HepG2 (cell line): ENCODE results near the gene ZNG1A. TPM values are rescaled to one million over a fixed set of nuclear protein-coding genes. Genes with fewer than 3 reads are reported as not detected.
A peak's percentile ranks its signal among the peaks of the same experiment; 100 is the strongest.

Experiments
- ATAC-seq: fragments of 200-7000 bp; cut with Tn5 transposase; 3 replicates; pipeline ENCODE4 v1.9.1; 2020; ENCODE audit warnings: mild to moderate bottlenecking, moderate library complexity
- BruUV-seq: library from RNA; stranded (reverse); fragments of 400-500 nt; replicated peaks from 2 replicates; lab custom pipeline; 2021; lab: Mats Ljungman, UMichigan
- CTCF ChIA-PET: fragments of 300-600 bp; formaldehyde crosslinking; extraction: SDS; loops from one replicate; lab custom pipeline; 2021; ENCODE audit warnings: low total read pairs, inconsistent platforms, low intra/inter-chr PET ratio; lab: Yijun Ruan, JAX
- POLR2A ChIA-PET: fragments of 350-600 bp; sonication (Branson Sonifier 250); formaldehyde crosslinking; loops from one replicate; lab custom pipeline; 2020; ENCODE audit warnings: antibody characterized with exemption, inconsistent platforms; lab: Yijun Ruan, JAX
- DNase-seq: peaks from one replicate; pipeline ENCODE4 v3.0.0-alpha.2; 2015; ENCODE audit warnings: low spot score
- FAIRE-seq: peaks from 3 replicates; lab custom pipeline; 2011; peaks lifted over from hg19 to GRCh38; lab: Jason Lieb, UNC
- H2AFZ ChIP-seq: one replicate; pipeline ENCODE4 v1.6.1; 2011; ENCODE audit warnings: low read length, inconsistent platforms
- H3K27ac ChIP-seq: fragments of 300-600 bp; 3 replicates; pipeline ENCODE4 v1.8.0; 2011; ENCODE audit warnings: mixed run types, mild to moderate bottlenecking, mixed read lengths, low read length, inconsistent platforms; ENCODE audit not compliant: insufficient read depth; ENCODE audit errors: extremely low read length
- H3K27me3 ChIP-seq, 2 experiments: fragments of 200-600 bp in 1 of 2; 2 replicates in 1 of 2; 3 replicates in 1 of 2; pipeline versions ENCODE4 v1.6.0 to v1.8.0; 2011; ENCODE audit warnings: low read length in 2 of 2, mild to moderate bottlenecking in 2 of 2, moderate library complexity in 2 of 2, inconsistent platforms in 1 of 2; ENCODE audit not compliant: insufficient read depth in 2 of 2, control insufficient read depth in 1 of 2
- H3K36me3 ChIP-seq, 2 experiments: fragments of 200-600 bp in 1 of 2; replicated peaks in 1 of 2; 2 replicates in 1 of 2; 3 replicates in 1 of 2; pipeline versions ENCODE4 v1.5.1 to v1.8.0; 2011; ENCODE audit warnings: low read length in 2 of 2, inconsistent platforms in 1 of 2; ENCODE audit not compliant: insufficient read depth in 2 of 2, control insufficient read depth in 1 of 2
- H3K4me1 ChIP-seq: 2 replicates; pipeline ENCODE4 v1.5.1; 2012; ENCODE audit warnings: low read length, inconsistent platforms; ENCODE audit not compliant: insufficient read depth
- H3K4me2 ChIP-seq: 2 replicates; pipeline ENCODE4 v1.6.0; 2011; ENCODE audit warnings: low read depth, low read length, inconsistent platforms
- H3K4me3 ChIP-seq, 3 experiments: fragments of 200-600 bp in 1 of 3; sonication (generic), shearing (Covaris generic) in 1 of 3; replicated peaks in 1 of 3; 2 replicates each; pipeline ENCODE4 v1.5.1; 2011 to 2016; ENCODE audit warnings: low read length in 3 of 3, inconsistent platforms in 2 of 3, low read depth in 2 of 3, mild to moderate bottlenecking in 2 of 3, control low read depth in 1 of 3, mixed read lengths in 1 of 3; ENCODE audit not compliant: insufficient read depth in 1 of 3
- H3K79me2 ChIP-seq: one replicate; pipeline ENCODE4 v1.6.1; 2011; ENCODE audit warnings: low read length, inconsistent platforms; ENCODE audit not compliant: insufficient read depth
- H3K9ac ChIP-seq: 2 replicates; pipeline ENCODE4 v1.6.0; 2011; ENCODE audit warnings: mild to moderate bottlenecking, low read depth, low read length, inconsistent platforms; ENCODE audit not compliant: insufficient read depth
- H3K9me3 ChIP-seq: 2 replicates; pipeline ENCODE4 v1.5.1; 2012; ENCODE audit warnings: mild to moderate bottlenecking, low read length
- H4K20me1 ChIP-seq: 2 replicates; pipeline ENCODE4 v1.6.0; 2011; ENCODE audit warnings: inconsistent platforms, mild to moderate bottlenecking, low read length, moderate library complexity; ENCODE audit not compliant: insufficient read depth
- MAFF ChIP-seq: IDR thresholded peaks from 2 replicates; pipeline ENCODE4 v1.6.1; 2011; ENCODE audit warnings: low read depth, low read length, improper control_type of control experiment
- NFRKB ChIP-seq: fragments of 450-650 bp; IDR thresholded peaks from 2 replicates; pipeline ENCODE4 v1.6.1; 2017
- PHF20 ChIP-seq: sonication (generic); formaldehyde crosslinking; IDR thresholded peaks from 2 replicates; pipeline ENCODE4 v1.5.0; 2020; ENCODE audit warnings: mild to moderate bottlenecking, missing genetic modification reagents
- RBAK ChIP-seq: sonication (generic); formaldehyde crosslinking; IDR thresholded peaks from 2 replicates; pipeline ENCODE4 v1.5.1; 2020; ENCODE audit warnings: mild to moderate bottlenecking, missing genetic modification reagents
- RELA ChIP-seq: sonication (generic); formaldehyde crosslinking; IDR thresholded peaks from 2 replicates; pipeline ENCODE4 v1.4.0; 2020; ENCODE audit warnings: missing genetic modification reagents
- RORA ChIP-seq: sonication (generic); formaldehyde crosslinking; IDR thresholded peaks from 2 replicates; pipeline ENCODE4 v1.5.0; 2020; ENCODE audit warnings: mild to moderate bottlenecking, missing genetic modification reagents, moderate library complexity
- SP140L ChIP-seq: sonication (generic); formaldehyde crosslinking; IDR thresholded peaks from 2 replicates; pipeline ENCODE4 v1.4.0; 2020; ENCODE audit warnings: missing genetic modification reagents, borderline replicate concordance
- U2AF1 ChIP-seq: fragments of 200-400 bp; formaldehyde crosslinking; optimal IDR thresholded peaks from 2 replicates; pipeline ENCODE3; 2017; ENCODE audit warnings: mild to moderate bottlenecking, low read depth, low read length
- XBP1 ChIP-seq: sonication (generic); formaldehyde crosslinking; IDR thresholded peaks from 2 replicates; pipeline ENCODE4 v1.5.0; 2020; ENCODE audit warnings: missing genetic modification reagents
- ZBTB7B ChIP-seq: sonication (generic); formaldehyde crosslinking; IDR thresholded peaks from 2 replicates; pipeline ENCODE4 v1.4.0; 2020; ENCODE audit warnings: missing genetic modification reagents
- ZZZ3 ChIP-seq: sonication (generic); formaldehyde crosslinking; IDR thresholded peaks from 2 replicates; pipeline ENCODE4 v1.4.0; 2020; ENCODE audit warnings: missing genetic modification reagents, mild to moderate bottlenecking, borderline replicate concordance
- WGBS: methylation state at CpG from one replicate; pipeline ENCODE4 v1.1.6; 2017; ENCODE audit warnings: low lambda C conversion rate; 5-methylcytosine and 5-hydroxymethylcytosine counted together
- in situ Hi-C: cut with HindIII; loops from 2 replicates; pipeline ENCODE4 v1.10.0; 2017; ENCODE audit warnings: low pct_unique_long_range_greater_than_20kb; ENCODE audit not compliant: extremely low pct_ligation_motif_present
- intact Hi-C: fragments of 100-400 bp; cut with micrococcal nuclease; formaldehyde crosslinking; loops from one replicate; pipeline ENCODE4 v1.10.0; 2022; ENCODE audit not compliant: unreplicated experiment
- polyA plus RNA-seq, 8 experiments: library from polyadenylated mRNA; depleted of rRNA in 3 of 8; stranded (reverse) in 7 of 8; unstranded in 1 of 8; fragments of >200 nt; fragmentation: Illumina TruSeq in 4 of 8; extraction: Trizol in 4 of 8; gene quantifications; 2 replicates each; pipeline versions ENCODE4 v1.2.1 to v1.2.3, GENCODE V29; 2011 to 2016; ENCODE audit warnings: low read depth in 4 of 8, missing spikeins in 1 of 8, mixed read lengths in 1 of 8; ENCODE audit not compliant: insufficient read depth in 1 of 8
- total RNA-seq, 5 experiments: library from RNA; depleted of rRNA; stranded (reverse); fragments of >200 nt; fragmentation: Illumina TruSeq; extraction: Trizol; gene quantifications; 2 replicates each; pipeline ENCODE4 v1.2.3, GENCODE V29; 2016; ENCODE audit warnings: low read depth in 1 of 5
- TF ChIP-seq, protein P1 (sequence below): sonication (generic); formaldehyde crosslinking; IDR thresholded peaks from 2 replicates; pipeline ENCODE4 v1.8.1; 2023; ENCODE audit warnings: missing genetic modification reagents, mild to moderate bottlenecking, borderline replicate concordance
- TF ChIP-seq, protein P2 (sequence below): sonication (generic); formaldehyde crosslinking; IDR thresholded peaks from 2 replicates; pipeline ENCODE4 v1.5.0; 2020; ENCODE audit warnings: missing genetic modification reagents
- TF ChIP-seq, protein P3 (sequence below): sonication (generic); formaldehyde crosslinking; IDR thresholded peaks from 2 replicates; pipeline ENCODE4 v1.4.0; 2020; ENCODE audit warnings: missing genetic modification reagents
- TF ChIP-seq, protein P4 (sequence below): sonication (generic); formaldehyde crosslinking; IDR thresholded peaks from 2 replicates; pipeline ENCODE4 v1.4.0; 2020; ENCODE audit warnings: missing genetic modification reagents, mild to moderate bottlenecking, borderline replicate concordance
- TF ChIP-seq, protein P5 (sequence below): sonication (generic); formaldehyde crosslinking; IDR thresholded peaks from 2 replicates; pipeline ENCODE4 v1.4.0; 2020; ENCODE audit warnings: missing genetic modification reagents
- TF ChIP-seq, protein P6 (sequence below): sonication (generic); formaldehyde crosslinking; IDR thresholded peaks from 2 replicates; pipeline ENCODE4 v1.8.0; 2022; ENCODE audit warnings: low read depth, missing genetic modification reagents

The ZNG1A gene
- total and polyA plus RNA-seq, 2 of the 13 experiments (the other 11 are each of a cell fraction or from before 2014, with no cell fraction given) = 28.6 to 90.6 TPM

DNA sequence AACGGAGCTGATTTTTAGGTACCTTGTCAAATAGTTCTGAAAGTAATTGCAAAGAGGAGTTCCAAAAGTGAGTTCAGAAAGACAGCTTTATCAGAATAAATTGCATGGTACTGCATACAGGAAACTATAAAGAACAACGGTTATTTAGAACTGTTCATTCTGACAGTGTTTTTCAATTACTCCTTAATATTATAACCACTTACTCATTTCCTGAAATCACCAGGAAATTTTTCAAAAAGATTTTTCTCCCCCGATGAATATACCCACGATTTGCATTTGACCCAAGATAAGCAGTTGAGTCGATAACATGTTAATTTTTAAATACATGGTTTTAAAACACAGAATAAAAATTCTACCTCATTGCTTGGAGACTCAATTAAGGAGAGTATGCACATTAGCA is 45.2 kb upstream of the ZNG1A start:
- Histone ChIP-seq H3K4me3 (no peak overlapping the region), H3K27ac (no peak overlapping the region), H3K9me3 (no peaks in the 10 kb centered on the region), H4K20me1 (no peaks in the 10 kb centered on the region), H3K36me3 (no peaks in the 10 kb centered on the region), H3K4me1 (peaks cover 23% of the 10 kb centered on the region), H3K27me3 (0 out of 5 replicates have a peak, but pooled peaks cover 0 to 3% of the 10 kb centered on the region in 2 experiments), H2AFZ (no peak overlapping the region), H3K9ac (no peak overlapping the region), H3K79me2 (no peaks in the 10 kb centered on the region), H3K4me2 (peak overlapping the region; percentile 9; the same call in 1 of the 2 replicates)
- no peak for DNase-seq
- intact Hi-C loops = no loop called here
- WGBS = 27% methylated on average over 5 of the region's 5 CpGs
- in situ Hi-C loops = no loop called here
- CTCF ChIA-PET = no interaction called here
- FAIRE-seq = no peak
- ATAC-seq = no peak
- no TSS peak for BruUV-seq
- POLR2A ChIA-PET = no interaction called here
- TF ChIP-seq, protein P1, sequence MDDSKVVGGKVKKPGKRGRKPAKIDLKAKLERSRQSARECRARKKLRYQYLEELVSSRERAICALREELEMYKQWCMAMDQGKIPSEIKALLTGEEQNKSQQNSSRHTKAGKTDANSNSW = no peak
- TF ChIP-seq, protein P2, sequence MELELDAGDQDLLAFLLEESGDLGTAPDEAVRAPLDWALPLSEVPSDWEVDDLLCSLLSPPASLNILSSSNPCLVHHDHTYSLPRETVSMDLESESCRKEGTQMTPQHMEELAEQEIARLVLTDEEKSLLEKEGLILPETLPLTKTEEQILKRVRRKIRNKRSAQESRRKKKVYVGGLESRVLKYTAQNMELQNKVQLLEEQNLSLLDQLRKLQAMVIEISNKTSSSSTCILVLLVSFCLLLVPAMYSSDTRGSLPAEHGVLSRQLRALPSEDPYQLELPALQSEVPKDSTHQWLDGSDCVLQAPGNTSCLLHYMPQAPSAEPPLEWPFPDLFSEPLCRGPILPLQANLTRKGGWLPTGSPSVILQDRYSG = no peak
- TF ChIP-seq ZBTB7B (CRISPR knock-in tag) = no peak
- TF ChIP-seq RBAK (CRISPR knock-in tag) = no peak
- TF ChIP-seq, protein P3, sequence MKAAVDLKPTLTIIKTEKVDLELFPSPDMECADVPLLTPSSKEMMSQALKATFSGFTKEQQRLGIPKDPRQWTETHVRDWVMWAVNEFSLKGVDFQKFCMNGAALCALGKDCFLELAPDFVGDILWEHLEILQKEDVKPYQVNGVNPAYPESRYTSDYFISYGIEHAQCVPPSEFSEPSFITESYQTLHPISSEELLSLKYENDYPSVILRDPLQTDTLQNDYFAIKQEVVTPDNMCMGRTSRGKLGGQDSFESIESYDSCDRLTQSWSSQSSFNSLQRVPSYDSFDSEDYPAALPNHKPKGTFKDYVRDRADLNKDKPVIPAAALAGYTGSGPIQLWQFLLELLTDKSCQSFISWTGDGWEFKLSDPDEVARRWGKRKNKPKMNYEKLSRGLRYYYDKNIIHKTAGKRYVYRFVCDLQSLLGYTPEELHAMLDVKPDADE (CRISPR knock-in tag) = no peak
- TF ChIP-seq MAFF = no peak
- no peak for TF ChIP-seq XBP1
- TF ChIP-seq, protein P4, sequence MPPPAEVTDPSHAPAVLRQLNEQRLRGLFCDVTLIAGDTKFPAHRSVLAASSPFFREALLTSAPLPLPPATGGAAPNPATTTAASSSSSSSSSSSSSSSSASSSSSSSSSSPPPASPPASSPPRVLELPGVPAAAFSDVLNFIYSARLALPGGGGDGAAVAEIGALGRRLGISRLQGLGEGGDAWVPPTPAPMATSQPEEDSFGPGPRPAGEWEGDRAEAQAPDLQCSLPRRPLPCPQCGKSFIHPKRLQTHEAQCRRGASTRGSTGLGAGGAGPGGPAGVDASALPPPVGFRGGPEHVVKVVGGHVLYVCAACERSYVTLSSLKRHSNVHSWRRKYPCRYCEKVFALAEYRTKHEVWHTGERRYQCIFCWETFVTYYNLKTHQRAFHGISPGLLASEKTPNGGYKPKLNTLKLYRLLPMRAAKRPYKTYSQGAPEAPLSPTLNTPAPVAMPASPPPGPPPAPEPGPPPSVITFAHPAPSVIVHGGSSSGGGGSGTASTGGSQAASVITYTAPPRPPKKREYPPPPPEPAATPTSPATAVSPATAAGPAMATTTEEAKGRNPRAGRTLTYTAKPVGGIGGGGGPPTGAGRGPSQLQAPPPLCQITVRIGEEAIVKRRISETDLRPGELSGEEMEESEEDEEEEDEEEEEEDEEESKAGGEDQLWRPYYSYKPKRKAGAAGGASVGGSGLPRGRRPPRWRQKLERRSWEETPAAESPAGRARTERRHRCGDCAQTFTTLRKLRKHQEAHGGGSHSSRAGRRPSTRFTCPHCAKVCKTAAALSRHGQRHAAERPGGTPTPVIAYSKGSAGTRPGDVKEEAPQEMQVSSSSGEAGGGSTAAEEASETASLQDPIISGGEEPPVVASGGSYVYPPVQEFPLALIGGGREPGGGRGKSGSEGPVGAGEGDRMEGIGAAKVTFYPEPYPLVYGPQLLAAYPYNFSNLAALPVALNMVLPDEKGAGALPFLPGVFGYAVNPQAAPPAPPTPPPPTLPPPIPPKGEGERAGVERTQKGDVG (CRISPR knock-in tag) = no peak
- TF ChIP-seq RORA (CRISPR knock-in tag) = no peak
- no peak for TF ChIP-seq NFRKB
- TF ChIP-seq PHF20 (CRISPR knock-in tag) = no peak
- no peak for TF ChIP-seq ZZZ3 (CRISPR knock-in tag)
- no peak for TF ChIP-seq U2AF1
- TF ChIP-seq, protein P5, sequence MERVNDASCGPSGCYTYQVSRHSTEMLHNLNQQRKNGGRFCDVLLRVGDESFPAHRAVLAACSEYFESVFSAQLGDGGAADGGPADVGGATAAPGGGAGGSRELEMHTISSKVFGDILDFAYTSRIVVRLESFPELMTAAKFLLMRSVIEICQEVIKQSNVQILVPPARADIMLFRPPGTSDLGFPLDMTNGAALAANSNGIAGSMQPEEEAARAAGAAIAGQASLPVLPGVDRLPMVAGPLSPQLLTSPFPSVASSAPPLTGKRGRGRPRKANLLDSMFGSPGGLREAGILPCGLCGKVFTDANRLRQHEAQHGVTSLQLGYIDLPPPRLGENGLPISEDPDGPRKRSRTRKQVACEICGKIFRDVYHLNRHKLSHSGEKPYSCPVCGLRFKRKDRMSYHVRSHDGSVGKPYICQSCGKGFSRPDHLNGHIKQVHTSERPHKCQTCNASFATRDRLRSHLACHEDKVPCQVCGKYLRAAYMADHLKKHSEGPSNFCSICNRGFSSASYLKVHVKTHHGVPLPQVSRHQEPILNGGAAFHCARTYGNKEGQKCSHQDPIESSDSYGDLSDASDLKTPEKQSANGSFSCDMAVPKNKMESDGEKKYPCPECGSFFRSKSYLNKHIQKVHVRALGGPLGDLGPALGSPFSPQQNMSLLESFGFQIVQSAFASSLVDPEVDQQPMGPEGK (CRISPR knock-in tag) = no peak
- TF ChIP-seq RELA (CRISPR knock-in tag) = no peak
- TF ChIP-seq, protein P6, sequence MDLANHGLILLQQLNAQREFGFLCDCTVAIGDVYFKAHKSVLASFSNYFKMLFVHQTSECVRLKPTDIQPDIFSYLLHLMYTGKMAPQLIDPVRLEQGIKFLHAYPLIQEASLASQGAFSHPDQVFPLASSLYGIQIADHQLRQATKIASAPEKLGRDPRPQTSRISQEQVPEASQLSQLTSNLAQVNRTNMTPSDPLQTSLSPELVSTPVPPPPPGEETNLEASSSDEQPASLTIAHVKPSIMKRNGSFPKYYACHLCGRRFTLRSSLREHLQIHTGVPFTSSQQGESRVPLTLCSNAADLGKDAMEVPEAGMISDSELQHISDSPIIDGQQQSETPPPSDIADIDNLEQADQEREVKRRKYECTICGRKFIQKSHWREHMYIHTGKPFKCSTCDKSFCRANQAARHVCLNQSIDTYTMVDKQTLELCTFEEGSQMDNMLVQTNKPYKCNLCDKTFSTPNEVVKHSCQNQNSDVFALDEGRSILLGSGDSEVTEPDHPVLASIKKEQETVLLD = no peak
- TF ChIP-seq SP140L (CRISPR knock-in tag) = no peak
